ENCODE data around the gene RASAL2. TPM values are rescaled to one million over a fixed set of nuclear protein-coding genes. Genes with fewer than 3 reads are reported as not detected.
"Not testable (repeated sequence)": the region's sequence is repeated elsewhere in the genome, so short reads cannot be mapped to it uniquely, and the experiment has no call there.

Gene RASAL2
- total RNA-seq, 2 donors from 2014 or later = 31.0 to 34.8 TPM

DNA sequence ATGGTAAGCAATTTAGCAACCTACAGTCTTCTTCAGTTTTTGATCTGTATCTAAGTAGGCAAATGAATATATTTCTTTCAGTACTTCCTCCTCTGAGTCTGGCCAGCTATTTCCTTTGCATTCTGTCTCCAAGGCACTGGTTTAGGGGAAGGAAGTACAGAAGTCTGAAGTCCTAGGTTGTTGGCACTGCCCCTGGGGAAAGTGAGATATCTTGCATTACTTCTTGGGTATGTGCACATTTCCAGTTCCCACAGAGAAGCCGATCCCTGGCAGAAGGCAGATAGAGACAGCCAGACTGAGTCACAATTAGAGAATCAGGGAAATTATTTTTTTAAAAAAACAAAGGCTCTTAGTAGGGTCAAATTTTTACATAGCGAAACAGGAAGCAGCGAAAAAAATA, 98.8 kb downstream of the RASAL2 start:
- intact Hi-C loops (cut with DNase I) = no loop called here
- no peak for DNase-seq (ENCODE audit: low spot score)

DNA sequence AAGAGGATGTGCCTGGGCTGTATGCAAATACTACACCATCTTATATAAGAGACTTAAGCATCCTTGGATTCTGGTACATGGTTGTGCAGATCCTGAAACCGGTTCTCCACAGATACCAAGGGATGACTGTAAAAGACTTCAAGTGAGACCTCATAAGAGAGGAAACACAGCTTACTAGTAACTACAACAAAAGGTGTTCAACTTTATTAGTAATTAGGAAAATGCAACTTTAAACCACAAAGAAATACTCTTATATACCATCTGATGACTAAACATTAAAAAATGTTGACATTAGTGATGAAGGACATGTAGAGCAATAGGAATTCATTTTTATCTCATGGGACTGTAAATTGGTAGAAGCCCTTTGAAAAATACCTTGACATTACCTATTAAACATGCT, 102.7 kb downstream of the RASAL2 start:
- DNase-seq (ENCODE audit: low spot score) = no peak
- intact Hi-C loops (cut with DNase I) = no loop called here

DNA sequence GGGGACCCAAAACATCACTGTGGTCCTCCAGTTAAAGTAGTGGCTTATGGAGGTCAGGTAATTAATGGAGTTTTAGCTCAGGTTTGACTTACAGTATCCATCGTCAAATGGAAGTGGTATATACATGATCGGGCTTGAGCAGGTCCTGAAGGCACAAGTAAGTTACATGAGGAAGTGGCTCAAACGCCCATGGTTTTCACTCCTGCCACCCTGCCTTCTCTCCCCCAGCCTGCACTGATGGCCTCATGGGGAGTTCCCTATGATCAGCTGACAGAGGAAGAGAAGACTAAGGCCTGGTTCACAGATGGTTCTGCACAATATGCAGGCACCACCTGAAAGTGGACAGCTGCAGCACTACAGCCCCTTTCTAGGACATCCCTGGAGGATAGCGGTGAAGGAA, 108.2 kb downstream of the RASAL2 start:
- DNase-seq (ENCODE audit: low spot score); intact Hi-C loops (cut with DNase I): not testable (repeated sequence)

DNA sequence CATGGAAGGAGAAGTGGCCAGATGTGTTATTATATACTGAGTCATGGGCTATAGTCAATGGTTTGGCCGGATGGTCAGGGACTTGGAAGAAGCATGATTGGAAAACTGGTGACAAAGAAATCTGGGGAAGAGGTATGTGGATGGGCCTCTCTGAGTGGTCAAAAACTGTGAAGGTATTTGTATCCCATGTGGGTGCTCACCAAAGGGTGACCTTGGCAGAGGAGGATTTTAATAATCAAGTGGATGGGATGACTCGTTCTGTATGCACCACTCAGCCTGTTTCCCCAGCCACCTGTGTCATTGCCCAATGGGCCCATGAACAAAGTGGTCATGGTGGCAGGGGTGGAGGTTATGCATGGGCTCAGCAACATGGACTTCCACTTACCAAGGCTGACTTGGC, 108.6 kb downstream of the RASAL2 start:
- DNase-seq (ENCODE audit: low spot score); intact Hi-C loops (cut with DNase I): not testable (repeated sequence)

DNA sequence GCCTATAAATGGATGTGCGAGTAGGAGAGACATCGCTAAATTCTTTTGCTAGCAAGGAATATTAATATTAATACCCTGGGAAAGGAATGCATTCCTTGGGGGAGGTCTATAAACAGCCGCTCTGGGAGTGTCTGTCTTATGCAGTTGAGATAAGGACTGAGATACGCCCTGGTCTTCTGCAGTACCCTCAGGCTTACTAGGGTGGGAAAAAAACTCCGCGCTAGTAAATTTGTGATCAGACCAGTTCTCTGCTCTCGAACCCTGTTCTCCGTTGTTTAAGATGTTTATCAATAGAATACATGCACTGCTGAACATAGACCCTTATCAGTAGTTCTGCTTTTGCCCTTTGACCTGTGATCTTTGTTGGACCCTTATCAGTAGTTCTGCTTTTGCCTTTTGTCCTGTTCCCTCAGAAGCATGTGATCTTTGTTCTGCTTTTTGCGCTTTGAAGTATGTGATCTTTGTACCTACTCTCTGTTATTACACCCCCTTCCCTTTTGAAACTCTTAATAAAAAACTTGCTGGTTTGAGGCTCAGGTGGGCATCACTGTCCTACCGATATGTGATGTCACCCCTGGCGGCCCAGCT, 114.5 kb downstream of the RASAL2 start:
- DNase-seq (ENCODE audit: low spot score); intact Hi-C loops (cut with DNase I): not testable (repeated sequence)

DNA sequence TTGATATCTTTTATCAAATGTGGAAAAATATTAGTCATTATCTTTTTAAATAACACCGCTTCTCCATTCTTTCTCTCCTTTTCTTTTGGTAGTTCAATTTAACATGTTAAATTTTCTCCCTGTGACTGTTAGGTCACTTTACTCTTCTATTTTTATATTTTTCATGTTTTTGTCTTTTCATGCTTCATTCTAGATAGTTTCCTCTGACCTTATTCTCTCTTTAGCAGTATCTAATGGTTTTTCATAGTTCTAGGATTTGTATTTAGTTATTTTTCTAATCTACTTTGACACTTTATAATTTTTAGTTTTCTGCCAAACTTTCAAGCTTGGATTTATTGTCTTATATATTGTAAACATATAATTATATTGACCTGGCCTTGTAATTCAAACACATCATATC, 116.0 kb downstream of the RASAL2 start:
- intact Hi-C loops (cut with DNase I) = no loop called here
- no peak for DNase-seq (ENCODE audit: low spot score)

DNA sequence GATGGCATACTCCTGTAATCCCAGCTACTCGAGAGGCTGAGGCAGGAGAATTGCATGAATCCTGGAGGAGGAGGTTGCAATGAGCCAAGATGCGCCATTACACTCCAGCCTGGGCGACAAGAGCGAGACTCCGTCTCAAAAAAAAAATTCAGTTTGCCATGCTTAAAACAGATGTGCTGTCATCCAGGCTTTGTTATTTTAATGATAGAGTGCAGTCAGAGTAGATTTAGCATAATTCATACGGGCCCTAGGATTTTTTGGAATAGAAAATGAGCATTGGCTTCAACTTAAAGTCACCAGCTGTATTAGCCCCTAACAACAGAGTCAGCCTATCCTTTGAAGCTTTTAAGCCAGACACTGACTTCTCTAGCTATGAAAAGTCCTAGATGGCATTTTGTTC, 124.6 kb downstream of the RASAL2 start:
- intact Hi-C loops (cut with DNase I) = no loop called here
- no peak for DNase-seq (ENCODE audit: low spot score)

DNA sequence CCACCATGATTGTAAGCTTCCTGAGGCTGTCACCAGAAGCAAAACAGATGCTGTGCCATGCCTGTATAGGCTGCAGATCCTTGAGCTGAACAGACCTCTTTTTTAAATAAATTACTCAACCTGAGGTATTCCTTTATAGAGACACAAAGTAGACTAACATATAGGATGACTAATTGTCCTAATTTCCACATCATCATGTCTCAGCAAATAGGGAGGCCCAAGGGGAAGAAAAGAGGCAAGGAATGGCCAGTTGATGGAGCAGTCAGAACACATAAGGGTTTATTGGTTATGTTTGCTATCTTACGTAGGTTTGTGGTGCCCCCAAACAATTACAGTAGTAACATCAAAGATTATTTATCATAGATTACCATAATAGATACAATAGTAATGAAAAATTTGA, 126.2 kb downstream of the RASAL2 start:
- intact Hi-C loops (cut with DNase I) = no loop called here
- no peak for DNase-seq (ENCODE audit: low spot score)

DNA sequence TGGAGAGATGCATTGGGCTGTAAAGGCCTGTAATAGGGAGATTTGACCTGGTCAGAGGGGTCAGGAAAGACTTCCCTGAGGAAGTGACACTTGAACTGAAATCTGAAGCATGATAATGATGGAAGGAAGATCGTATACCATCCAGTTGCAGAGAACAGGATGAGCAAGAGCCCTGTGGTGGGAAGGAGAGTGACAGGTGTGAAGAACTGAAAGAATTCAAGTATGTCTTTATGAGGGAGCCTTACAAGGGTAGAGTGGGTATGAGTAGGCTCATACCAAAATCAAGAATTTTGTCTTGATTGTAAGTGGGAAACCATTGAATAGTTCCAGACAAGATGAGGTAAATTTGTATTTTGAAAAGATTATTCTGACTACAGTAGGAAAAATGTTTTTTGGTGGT, 129.4 kb downstream of the RASAL2 start:
- intact Hi-C loops (cut with DNase I) = no loop called here
- no peak for DNase-seq (ENCODE audit: low spot score)

DNA sequence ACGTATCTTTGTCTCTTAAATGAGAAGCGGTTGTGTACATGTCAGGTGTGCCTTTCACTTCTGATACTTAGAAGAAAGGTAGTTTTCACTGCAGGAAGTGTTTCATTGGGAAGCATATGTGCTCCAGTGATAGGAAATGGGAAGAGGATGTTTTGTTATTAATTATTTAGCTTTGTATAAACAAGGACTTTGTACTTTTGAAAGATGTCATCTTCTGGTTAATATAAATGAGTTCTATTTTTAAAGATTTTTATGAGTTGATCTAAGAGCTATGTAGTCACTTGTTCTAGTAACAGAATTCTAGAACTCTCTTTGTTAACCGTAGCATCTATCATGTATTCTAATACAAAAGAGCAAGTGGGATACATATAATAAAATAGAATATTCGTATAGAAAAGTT, 130.5 kb downstream of the RASAL2 start:
- intact Hi-C loops (cut with DNase I) = no loop called here
- no peak for DNase-seq (ENCODE audit: low spot score)

DNA sequence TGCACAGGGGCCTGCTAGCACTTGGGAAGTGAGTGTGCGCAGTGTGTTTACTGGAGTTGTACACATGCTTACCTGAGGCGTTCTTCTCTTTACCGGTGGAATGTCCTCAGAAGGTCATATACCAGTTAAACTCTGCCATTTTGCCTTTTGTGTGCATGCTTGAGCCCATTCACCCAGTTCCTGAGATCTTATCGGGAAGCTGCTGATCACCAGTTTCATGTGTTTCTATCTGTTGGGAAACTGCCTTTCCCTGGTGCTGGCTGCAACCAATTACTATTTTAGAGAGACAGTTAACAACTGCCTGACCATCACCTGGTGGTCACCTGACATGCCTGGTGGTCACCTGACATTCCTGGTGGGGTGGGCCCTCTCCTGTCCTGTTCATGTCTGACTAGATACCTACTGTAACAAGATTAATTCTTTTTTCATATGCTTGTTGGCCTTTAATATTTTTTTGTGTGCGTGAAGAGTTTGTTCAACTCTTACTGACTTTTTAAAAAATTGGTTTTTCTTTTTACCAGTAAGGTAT, 137.0 kb downstream of the RASAL2 start:
- intact Hi-C loops (cut with DNase I) = no loop called here
- DNase-seq (ENCODE audit: low spot score) = no peak

DNA sequence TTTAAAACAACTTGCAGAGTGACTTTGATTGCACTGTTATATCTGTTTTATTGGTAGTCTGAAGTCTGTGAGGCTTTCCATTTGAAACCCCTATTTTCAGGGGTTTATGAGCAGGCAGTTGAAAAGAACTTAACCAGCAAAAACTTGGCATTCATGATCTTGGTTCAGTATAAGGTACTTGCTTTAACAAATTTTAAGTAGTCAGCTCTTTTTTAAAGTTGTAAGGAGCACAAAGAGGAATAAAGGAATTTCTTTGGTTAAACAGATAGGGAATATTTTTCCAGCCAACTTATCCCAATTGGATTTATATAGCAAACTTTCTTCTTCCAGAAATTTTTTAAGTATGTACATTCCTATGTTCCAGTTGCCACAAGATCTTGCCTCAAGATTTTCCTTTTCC, 138.2 kb downstream of the RASAL2 start:
- DNase-seq (ENCODE audit: low spot score) = no peak
- intact Hi-C loops (cut with DNase I) = no loop called here

DNA sequence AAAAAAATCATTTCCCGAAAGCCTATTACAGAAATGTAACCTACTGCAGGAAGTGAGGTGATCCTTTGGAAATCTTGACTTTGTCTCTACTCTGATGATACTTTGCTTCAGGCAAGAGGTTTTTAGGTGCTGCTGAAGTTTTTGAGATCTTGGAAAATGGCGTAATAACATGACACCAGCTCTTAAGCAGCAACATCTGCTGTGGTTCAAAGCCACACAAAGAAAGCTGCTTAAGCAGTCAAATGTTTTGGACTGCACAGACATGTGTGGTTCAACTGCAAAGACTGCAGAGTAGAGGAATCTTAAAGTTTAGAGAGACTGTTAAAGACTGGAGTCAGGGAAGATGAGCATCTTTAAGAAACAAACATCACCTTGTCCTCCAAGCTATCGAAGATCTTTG, 139.0 kb downstream of the RASAL2 start:
- intact Hi-C loops (cut with DNase I) = no loop called here

DNA sequence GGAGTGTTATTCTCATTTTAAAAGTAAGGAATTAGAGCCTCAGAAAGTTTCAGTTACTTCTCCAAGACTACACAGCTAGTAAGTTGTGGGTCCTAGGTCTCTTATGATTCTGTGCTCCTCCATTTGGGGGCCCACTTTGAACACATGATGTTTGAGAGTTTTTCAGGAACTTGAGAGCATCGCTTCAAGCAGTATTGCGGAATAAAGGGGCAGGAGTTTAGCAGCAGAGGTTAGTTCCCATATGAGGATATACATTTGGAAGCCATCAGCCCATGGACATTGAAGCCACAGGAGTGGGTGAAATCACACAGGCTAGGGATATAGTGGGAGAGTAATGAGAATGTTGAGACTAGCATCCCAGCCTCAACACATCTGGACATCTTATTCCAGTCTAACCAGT, 143.2 kb downstream of the RASAL2 start:
- DNase-seq (ENCODE audit: low spot score) = no peak
- intact Hi-C loops (cut with DNase I) = no loop called here

More for the DNA sequence above, 139.0 kb downstream of the RASAL2 start:
- no peak for DNase-seq (ENCODE audit: low spot score)

DNA sequence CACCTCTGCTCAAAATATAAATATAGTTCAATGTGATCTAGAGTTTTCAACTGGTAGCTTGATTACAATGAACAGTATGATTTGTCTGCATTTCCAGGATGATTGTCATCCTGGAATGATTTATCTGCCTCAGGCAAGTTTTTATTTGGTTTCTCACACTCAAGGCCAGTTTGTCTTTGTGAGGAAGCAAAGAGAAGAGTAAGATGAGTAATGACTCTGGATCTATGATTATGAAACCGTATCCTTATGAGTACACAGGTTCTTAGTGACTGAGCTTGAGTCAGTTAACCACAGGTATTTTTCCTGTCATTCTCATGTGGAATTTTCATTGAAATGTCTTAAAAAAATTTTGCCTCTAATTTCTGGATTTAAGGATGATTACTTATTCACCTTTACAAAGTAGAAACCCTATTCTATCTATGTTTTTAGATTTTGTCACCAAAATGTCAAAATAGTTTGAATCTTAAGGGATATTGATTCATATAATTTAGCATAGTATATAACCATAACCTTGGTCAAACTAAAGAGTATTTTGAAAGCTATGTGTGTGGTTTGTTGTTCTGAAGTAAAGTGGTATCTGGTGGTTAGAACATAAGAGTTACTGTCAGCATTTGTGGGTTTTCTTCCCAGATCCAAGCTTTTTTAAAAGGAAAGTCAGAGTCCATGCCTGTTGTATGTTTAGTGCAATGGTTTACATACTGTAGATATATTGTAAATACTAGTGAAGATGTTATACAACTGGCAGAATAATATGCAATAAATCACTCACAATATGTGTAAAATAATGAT, 145.0 kb downstream of the RASAL2 start:
- intact Hi-C loops (cut with DNase I) = no loop called here
- DNase-seq (ENCODE audit: low spot score) = no peak

DNA sequence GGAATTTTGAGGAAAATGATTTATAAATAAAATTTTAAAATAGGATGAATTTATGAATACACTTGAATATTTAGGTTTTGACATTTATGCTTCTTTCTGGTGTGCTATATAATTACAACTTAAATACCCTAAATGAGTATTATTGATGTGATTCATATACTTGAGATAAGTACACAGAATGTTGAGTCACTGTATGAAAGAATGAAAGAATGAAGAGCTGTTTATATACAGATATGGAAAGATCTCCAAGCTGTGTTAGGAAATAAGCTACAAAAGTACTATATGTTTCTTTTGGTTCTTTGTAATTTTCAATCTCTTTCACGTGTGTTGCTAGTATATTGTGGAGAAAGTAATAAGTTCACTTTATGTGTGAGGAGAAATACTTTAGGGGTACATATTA, 147.2 kb downstream of the RASAL2 start:
- no peak for DNase-seq (ENCODE audit: low spot score)
- intact Hi-C loops (cut with DNase I) = no loop called here

DNA sequence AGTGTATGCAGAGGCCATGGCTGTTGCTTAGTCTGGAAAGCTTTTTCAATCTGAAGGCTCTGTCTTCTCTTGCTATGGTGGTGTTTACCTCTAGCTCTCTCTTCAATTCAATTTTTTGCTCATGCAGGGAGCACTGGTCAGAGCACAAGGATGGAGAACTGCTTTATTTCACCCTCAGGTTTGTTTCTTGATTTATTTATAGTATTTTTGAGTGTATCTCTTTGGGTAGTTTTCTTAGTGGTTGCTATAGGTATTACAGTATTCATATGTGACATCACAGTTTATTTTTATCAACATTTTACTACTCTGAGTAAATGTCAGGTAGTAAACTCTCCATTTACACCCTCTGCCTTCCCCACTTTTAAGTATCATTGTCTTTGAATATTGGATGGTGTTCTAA, 147.9 kb downstream of the RASAL2 start:
- intact Hi-C loops (cut with DNase I) = no loop called here

DNA sequence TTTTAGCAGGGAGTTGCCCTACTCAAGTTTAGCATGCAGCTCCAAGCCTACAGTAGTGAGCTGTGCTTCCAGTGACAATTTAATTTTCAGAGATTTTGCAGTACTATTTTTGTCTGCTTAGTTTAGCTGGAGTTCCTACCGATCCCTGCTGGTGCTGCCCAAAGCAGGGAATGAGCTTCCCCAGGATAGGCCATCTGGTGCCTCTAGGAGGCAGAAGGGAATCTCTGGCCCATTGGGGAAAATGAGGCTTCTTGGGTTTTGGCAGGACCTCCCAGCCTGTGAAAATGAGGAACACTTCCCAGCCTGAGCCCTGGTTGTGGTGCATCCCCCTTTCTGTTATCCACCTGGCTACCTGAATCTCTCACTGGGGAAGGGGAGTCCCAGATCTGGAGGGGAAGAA, 149.2 kb downstream of the RASAL2 start:
- intact Hi-C loops (cut with DNase I) = no loop called here

More for the DNA sequence above, 147.9 kb downstream of the RASAL2 start:
- DNase-seq (ENCODE audit: low spot score) = no peak

DNA sequence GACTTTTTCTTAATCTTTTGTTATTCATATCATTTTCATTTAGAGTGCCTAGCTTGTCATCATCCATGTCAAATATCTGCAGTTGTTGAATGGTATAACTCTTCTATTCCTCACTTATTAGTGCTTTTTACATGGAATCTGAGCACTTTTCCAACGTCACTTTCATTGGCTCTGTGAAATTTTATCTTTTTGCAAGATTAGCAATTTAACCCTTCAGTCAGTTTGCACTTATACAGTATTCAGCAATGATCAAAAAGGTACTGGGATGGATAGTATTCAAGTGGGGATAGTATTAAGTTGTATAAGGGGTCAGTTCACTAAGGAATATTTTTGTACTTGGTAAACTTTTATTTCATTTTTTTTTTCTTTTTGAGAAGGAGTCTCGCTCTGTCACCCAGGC, 150.0 kb downstream of the RASAL2 start:
- DNase-seq (ENCODE audit: low spot score) = no peak
- intact Hi-C loops (cut with DNase I) = no loop called here

More for the DNA sequence above, 149.2 kb downstream of the RASAL2 start:
- DNase-seq (ENCODE audit: low spot score) = no peak

DNA sequence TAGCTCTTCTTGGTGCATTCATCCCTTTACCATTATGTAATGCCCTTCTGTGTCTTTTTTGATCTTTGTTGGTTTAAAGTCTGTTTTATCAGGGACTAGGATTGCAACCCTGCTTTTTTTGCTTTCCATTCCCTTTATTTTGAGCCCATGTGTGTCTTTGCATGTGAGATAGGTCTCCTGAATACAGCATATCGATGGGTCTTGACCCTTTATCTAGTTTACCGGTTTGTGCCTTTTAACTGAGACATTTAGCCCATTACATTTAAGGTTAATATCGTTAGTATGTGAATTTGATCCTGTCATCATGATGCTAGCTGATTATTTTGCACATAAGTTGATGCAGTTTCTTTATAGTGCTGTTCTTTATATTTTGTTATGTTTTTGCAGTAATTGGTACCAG, 154.4 kb downstream of the RASAL2 start:
- DNase-seq (ENCODE audit: low spot score); intact Hi-C loops (cut with DNase I): not testable (repeated sequence)

DNA sequence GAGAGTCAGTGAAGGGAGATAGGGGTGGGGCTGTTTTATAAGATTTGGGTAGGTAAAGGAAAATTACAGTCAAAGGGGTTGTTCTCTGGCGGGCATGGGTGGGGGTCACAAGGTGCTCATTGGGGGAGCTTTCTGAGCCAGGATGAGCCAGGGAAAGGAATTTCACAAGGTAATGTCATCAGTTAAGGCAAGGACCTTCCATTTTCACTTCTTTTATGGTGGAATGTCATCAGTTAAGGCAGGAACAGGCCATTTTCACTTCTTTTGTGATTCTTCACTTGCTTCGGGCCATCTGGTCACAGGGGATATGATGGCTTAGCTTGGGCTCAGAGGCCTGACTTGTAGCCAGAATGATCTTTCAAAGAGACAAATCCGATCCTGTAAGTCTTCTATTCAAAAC, 159.7 kb downstream of the RASAL2 start:
- DNase-seq (ENCODE audit: low spot score); intact Hi-C loops (cut with DNase I): not testable (repeated sequence)
